A673 (cell line): ENCODE measurements around the gene MST1.

ENCODE experiments used
- CTCF ChIP-seq: fragments of 300-800, 200-600 bp; sonication (generic); conservative IDR thresholded peaks from 2 replicates; pipeline ENCODE4 v1.5.1; 2017; ENCODE audit warnings: low read depth, mild to moderate bottlenecking, antibody characterized with exemption, low read length, moderate library complexity, mixed read lengths
- EZH2 ChIP-seq: fragments of 200-600 bp; sonication (generic); IDR thresholded peaks from 2 replicates; pipeline ENCODE4 v1.6.1; 2017; ENCODE audit warnings: borderline replicate concordance, low read depth, mild to moderate bottlenecking, mixed read lengths, antibody characterized with exemption, low read length; ENCODE audit not compliant: poor library complexity, severe bottlenecking

GRCh38 chr3:49661281-49661680, 28.0 kb downstream of the MST1 start:
- no peak for TF ChIP-seq EZH2
- TF ChIP-seq CTCF, result no peak
